ENCODE data around the gene PEAK3. TPM values are rescaled to one million over a fixed set of nuclear protein-coding genes. Genes with fewer than 3 reads are reported as not detected.

The PEAK3 gene
- total RNA-seq, 1 donor from 2014 or later = 0.20 TPM

GRCh38 chr19:2315121-2315817 lies 33.3 kb upstream of the PEAK3 start:
- DNase-seq (ENCODE audit: low read depth in 2 of 2) = no peak

- no peak for DNase-seq (ENCODE audit: low read depth in 2 of 2)
These were observed 31.0 kb upstream of the PEAK3 start for GRCh38 chr19:2312820-2313501.

GRCh38 chr19:2311093-2311492 lies 29.1 kb upstream of the PEAK3 start:
- no peak for DNase-seq (ENCODE audit: low read depth in 2 of 2)

- peak in 1 of 2 donors; percentile 50 for DNase-seq (ENCODE audit: low read depth in 2 of 2)
These were observed 27.9 kb upstream of the PEAK3 start for GRCh38 chr19:2309734-2310362.

GRCh38 chr19:2308114-2308556 lies 26.2 kb upstream of the PEAK3 start, which contains the start of gene LINGO3:
Gene LINGO3, minus strand, starts transcription at chr19:2308154. Its CDS starts 16,378 bp downstream, at chr19:2291776.
- DNase-seq (ENCODE audit: low read depth in 2 of 2) = no peak

GRCh38 chr19:2307518-2308012 lies 25.6 kb upstream of the PEAK3 start:
- DNase-seq (ENCODE audit: low read depth in 2 of 2) = no peak

GRCh38 chr19:2306971-2307370 lies 25.0 kb upstream of the PEAK3 start:
- DNase-seq (ENCODE audit: low read depth in 2 of 2) = no peak

GRCh38 chr19:2306281-2306806 lies 24.4 kb upstream of the PEAK3 start:
- DNase-seq (ENCODE audit: low read depth in 2 of 2) = no peak

- DNase-seq (ENCODE audit: low read depth in 2 of 2) = no peak
These were observed 23.7 kb upstream of the PEAK3 start for GRCh38 chr19:2305452-2306280.

- DNase-seq (ENCODE audit: low read depth in 2 of 2) = no peak
These were observed 21.3 kb upstream of the PEAK3 start for GRCh38 chr19:2303211-2303798.

- DNase-seq (ENCODE audit: low read depth in 2 of 2) = peak; percentile 59 to 61
These were observed 20.6 kb upstream of the PEAK3 start for GRCh38 chr19:2302319-2303210.

- no peak for DNase-seq (ENCODE audit: low read depth in 2 of 2)
These were observed 18.6 kb upstream of the PEAK3 start for GRCh38 chr19:2300533-2300932.

- no peak for DNase-seq (ENCODE audit: low read depth in 2 of 2)
These were observed 14.2 kb upstream of the PEAK3 start for GRCh38 chr19:2296141-2296540.

GRCh38 chr19:2294687-2295335 lies 12.8 kb upstream of the PEAK3 start:
- no peak for DNase-seq (ENCODE audit: low read depth in 2 of 2)

GRCh38 chr19:2291185-2291751 lies 9.3 kb upstream of the PEAK3 start:
- DNase-seq (ENCODE audit: low read depth in 2 of 2) = peak in 1 of 2 donors; percentile 38

- DNase-seq (ENCODE audit: low read depth in 2 of 2) = no peak
These were observed 8.6 kb upstream of the PEAK3 start for GRCh38 chr19:2290441-2291184.

- no peak for DNase-seq (ENCODE audit: low read depth in 2 of 2)
These were observed 7.9 kb upstream of the PEAK3 start for GRCh38 chr19:2289714-2290435.

Data from lung microvascular endothelial cell (primary cell).